HS-27A (cell line): ENCODE results near the gene ESYT1.

Experiments
- DNase-seq: peaks from one replicate; pipeline ENCODE4 v3.0.0-alpha.2; 2012; ENCODE audit warnings: low read depth, missing footprints

ESYT1 gene

DNA sequence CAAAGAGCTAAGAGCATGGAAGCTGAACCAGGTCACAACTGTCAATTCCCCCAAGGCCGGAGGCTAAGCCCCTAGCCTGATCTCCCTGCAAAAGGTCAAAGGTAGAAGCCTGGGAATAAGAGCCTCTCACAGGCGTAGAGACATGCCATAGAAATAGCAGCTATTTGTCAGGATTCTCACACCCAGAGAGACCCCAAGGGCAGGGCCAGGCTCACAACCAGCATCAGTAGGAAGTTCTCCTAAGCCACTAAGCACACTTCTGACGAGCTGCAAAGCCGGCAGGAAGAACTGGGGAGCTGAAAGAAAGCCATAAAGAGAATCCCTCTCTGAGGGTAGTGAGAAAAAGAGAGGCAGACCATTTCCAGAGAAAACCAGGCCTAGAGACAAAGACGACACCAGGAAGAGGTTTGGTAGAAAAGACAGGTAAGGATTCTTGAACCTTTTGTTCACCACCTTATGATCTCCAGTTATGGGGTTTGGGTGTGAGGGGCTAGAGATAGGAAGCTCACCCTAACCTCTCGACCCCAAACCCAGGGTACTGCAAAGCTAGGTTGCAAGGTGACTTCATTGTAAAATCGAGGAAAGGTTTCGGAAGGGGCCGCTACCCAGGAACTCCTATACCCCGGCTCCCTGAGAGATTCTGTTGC is 60.2 kb downstream of the ESYT1 start:
- no peak for DNase-seq

DNA sequence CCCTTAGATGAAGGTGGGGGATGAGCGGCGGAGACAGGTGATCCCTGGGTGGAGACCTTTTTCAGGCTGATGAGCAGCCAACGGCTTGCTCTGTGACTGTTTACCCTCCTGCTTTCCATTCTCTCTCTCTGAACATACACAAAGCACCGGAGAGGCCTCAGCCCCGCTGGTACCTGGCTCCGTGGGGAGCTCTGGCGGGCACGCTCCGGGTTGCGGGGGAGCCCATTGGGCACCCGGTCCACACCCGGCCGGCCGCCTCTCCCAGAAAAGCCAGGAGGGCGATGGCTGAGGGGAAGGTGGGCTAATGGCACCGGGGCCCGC is 60.7 kb downstream of the ESYT1 start:
- DNase-seq, result no peak

DNA sequence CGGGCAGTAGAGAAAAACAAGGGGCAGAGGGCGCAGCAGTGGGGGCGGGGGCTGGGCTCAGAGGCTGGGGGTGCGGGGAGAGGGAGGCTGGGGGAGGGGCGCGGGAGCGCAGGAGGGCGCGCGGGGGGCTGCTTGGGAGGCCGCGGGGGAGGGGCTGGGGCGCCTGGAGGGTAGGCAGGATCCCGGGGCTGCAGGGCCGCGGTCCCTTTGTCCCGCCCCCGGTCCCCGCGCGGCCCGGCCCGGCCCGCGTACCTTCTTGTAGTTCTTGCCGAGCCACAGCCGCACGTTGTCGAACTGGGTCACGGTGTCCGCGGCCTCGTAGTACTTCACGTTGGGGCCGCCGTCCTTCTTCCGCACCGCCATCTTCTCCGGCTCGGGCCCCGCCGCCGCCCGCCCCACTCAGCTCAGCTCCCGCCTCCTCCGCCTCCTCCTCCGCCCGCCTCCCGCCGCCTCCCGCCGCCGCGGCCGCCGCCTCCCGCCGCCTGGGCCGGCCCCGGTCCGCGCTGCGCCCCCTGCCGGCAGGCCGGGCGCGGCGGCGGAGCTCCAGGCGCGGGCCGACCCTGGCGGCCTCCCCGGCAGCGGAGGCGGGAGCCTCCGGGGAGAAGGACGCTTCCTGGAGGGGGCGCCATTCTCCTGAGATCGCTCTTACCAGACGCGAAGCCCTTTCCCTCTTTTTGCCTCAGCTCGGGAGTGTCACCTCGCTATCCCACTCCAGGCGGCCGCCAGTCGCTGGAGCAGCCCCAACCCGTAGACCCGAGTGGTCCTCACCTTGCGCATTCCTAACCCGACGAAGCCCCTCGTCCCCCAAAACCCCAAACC is 61.2 kb downstream of the ESYT1 start, which contains the start of gene SMARCC2:
SMARCC2 (minus strand) TSS at position 385 of the 819 bp plus-strand sequence; CDS start at position 363, 22 bp downstream.
- peak; percentile 55 for DNase-seq

DNA sequence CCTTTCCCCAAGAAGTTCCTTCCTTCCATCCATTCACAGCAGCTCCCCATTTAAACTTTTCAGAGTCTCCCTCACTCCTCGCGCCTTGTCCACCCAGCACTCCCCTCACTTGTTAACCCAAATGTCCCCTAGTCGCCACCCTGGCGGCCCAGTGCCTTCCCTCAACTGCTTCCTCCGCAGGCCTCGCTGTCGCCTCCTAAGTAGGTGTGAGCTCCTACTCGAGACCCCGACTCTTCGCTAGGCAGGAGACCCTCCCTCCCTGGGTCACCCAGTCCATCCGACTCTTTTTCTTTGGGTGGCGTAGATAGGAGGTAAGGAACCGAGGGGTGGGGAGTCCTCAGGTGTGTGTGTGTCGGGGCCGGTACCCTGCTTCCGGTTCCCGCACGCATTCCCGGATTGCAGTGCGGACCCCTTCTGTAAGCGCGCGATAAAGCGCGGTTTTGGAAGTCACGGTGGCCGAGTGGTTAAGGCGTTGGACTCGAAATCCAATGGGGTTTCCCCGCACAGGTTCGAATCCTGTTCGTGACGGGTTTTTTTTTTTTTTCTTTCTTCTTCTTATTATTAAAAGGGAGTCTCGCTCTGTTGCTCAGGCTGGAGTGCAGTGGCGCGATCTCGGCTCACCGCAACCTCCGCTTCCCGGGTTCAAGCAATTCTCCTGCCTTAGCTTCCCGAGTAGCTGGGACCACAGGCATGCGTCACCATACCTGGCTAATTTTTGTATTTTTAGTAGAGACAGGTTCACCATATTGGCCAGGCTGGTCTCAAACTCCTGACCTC is 62.0 kb downstream of the ESYT1 start:
- peak; percentile 94 for DNase-seq

DNA sequence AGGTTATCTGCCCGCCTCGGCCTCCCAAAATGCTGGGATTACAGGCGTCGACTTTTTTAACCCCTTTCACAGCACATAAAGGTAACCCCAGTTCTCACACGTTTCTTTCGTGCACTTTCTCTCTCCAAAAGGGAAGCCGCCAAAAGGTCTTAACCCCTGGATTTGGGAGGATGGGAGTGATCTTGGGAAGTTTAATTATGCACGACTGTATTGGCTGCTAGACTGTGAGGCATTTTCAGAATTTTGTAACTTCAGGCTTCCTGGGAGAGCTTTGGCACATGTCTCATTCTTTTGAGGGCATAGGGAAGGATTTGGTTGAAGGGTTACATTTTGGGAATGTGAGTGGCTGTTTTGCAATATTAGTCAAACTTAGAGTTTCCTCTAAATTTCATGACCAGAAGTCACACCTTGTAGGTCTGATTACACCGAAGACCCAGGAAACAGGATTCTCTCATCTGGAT is 62.7 kb downstream of the ESYT1 start:
- DNase-seq, result no peak

DNA sequence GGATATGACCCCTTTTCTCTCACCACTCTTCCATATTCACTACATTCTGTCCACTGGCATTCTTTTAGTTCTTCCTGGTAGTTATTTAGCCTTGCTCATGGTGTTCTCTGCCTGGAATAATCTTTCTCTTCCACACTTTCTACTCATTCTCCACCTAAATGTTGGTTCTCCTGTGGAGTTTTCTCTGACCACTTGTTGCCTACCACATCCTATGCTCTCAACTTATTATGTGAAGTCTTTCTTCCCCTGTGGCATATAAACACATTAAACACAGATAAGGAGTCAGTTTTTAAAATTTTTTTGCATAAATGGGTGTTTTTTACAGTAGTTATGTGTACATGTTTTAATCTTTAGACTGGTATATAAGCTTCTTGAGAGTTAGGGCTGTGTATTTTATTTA is 64.5 kb downstream of the ESYT1 start:
- DNase-seq, result no peak

DNA sequence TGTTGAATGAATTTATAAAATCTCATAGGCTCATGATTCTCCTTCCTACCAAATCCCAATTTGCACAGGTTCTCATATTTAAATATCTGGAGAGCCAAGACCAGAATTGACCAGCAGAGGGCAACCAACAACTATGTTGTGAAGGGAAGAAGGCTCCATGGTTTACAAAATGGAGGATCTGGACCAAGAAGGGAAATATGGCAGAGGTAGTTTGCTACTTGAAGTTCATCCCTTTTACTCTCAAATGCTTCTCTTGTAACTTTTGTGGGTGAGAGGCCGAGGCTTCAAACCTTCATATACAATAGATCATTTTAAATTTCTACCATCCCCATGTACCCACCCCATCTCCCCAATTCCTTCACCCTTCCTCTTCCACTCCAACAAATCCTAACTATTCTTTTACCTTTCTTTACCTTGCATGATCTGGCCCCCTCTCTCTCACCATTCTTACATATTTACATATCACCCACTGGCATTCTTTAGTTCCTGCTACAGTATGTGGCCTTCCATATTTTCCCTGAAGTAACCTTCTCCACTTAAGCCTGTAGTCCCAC is 65.0 kb downstream of the ESYT1 start:
- peak; percentile 73 for DNase-seq
